HCT116 (cell line): ENCODE measurements around the gene CD40. TPM values are rescaled to one million over a fixed set of nuclear protein-coding genes. Genes with fewer than 3 reads are reported as not detected.

Experiments used
- ATAC-seq: fragments of 200-7000 bp; cut with Tn5 transposase; 2 replicates; pipeline ENCODE4 v1.9.1; 2020; ENCODE audit warnings: mild to moderate bottlenecking, moderate library complexity
- BruUV-seq: library from RNA; stranded (reverse); fragments of 400-500 nt; replicated peaks from 2 replicates; lab custom pipeline; 2021; lab: Mats Ljungman, UMichigan
- CTCF ChIA-PET: fragments of 300-600 bp; sonication (Branson Sonifier 250); formaldehyde crosslinking; loops from one replicate; lab custom pipeline; 2021; ENCODE audit warnings: antibody characterized with exemption; lab: Charles Lee
- POLR2A ChIA-PET: fragments of 300-600, 350-600 bp; sonication (Branson Sonifier 250); formaldehyde crosslinking; loops from one replicate; lab custom pipeline; 2021; ENCODE audit warnings: antibody characterized with exemption; lab: Charles Lee
- RAD21 ChIA-PET, 2 experiments: fragments of 300-600 bp; sonication (Branson Sonifier 250); formaldehyde crosslinking; loops; one replicate each; lab custom pipeline; 2023; ENCODE audit warnings: low total read pairs in 2 of 2; ENCODE audit not compliant: uncharacterized antibody in 2 of 2, unreplicated experiment in 2 of 2, low non-redundant PET in 1 of 2; lab: Charles Lee
- DNase-seq: peaks from one replicate; pipeline ENCODE4 v3.0.0-alpha.2; 2010; ENCODE audit warnings: low read depth, low spot score
- H2AFZ ChIP-seq: fragments of 200-600 bp; shearing (Covaris generic), sonication (generic); 2 replicates; pipeline ENCODE4 v1.6.1; 2017; ENCODE audit warnings: low read depth, mixed run types, mixed read lengths, antibody characterized with exemption, low read length; ENCODE audit not compliant: poor library complexity, severe bottlenecking
- H3K27ac ChIP-seq: 2 replicates; pipeline ENCODE4 v1.5.1; 2012; ENCODE audit warnings: low read depth, low read length
- H3K27me3 ChIP-seq: fragments of 200-600 bp; sonication (generic); 2 replicates; pipeline ENCODE4 v1.6.1; 2016; ENCODE audit warnings: mixed run types, low read length, mixed read lengths; ENCODE audit not compliant: insufficient read depth
- H3K36me3 ChIP-seq, 2 experiments: fragments of 200-500 bp in 1 of 2; fragments of 200-600 bp in 1 of 2; sonication (Bioruptor generic) in 1 of 2; sonication (generic) in 1 of 2; 2 replicates each; pipeline versions ENCODE4 v1.5.1 to v1.6.1; 2014 to 2016; ENCODE audit warnings: low read length in 2 of 2, inconsistent platforms in 1 of 2, mixed read lengths in 1 of 2, mixed run types in 1 of 2; ENCODE audit not compliant: insufficient read depth in 2 of 2, control insufficient read depth in 1 of 2
- H3K4me1 ChIP-seq, 2 experiments: fragments of 200-600 bp in 1 of 2; sonication (generic) in 1 of 2; 2 replicates each; pipeline versions ENCODE4 v1.5.1 to v1.6.1; 2012 to 2017; ENCODE audit warnings: low read length in 2 of 2, inconsistent platforms in 1 of 2, mild to moderate bottlenecking in 1 of 2, mixed read lengths in 1 of 2, mixed run types in 1 of 2, moderate library complexity in 1 of 2; ENCODE audit not compliant: insufficient read depth in 2 of 2, control insufficient read depth in 1 of 2
- H3K4me2 ChIP-seq: fragments of 200-600 bp; sonication (generic); 2 replicates; pipeline ENCODE4 v1.6.1; 2017; ENCODE audit warnings: mixed run types, low read length, mixed read lengths
- H3K4me3 ChIP-seq, 2 experiments: fragments of 200-600 bp in 1 of 2; sonication (generic) in 1 of 2; replicated peaks in 1 of 2; 2 replicates each; pipeline ENCODE4 v1.5.1; 2011 to 2016; ENCODE audit warnings: low read length in 2 of 2, control low read depth in 1 of 2, low read depth in 1 of 2, mild to moderate bottlenecking in 1 of 2, mixed read lengths in 1 of 2, mixed run types in 1 of 2
- H3K79me2 ChIP-seq: fragments of 200-600 bp; sonication (generic); 2 replicates; pipeline ENCODE4 v1.6.1; 2017; ENCODE audit warnings: mild to moderate bottlenecking, mixed run types, low read length, moderate library complexity, mixed read lengths; ENCODE audit not compliant: insufficient read depth
- H3K9ac ChIP-seq: fragments of 200-600 bp; sonication (generic); 2 replicates; pipeline ENCODE4 v1.6.1; 2016; ENCODE audit warnings: low read length, mixed read lengths
- H3K9me2 ChIP-seq: fragments of 200-600 bp; sonication (generic), shearing (Covaris generic); 2 replicates; pipeline ENCODE4 v1.6.1; 2017; ENCODE audit warnings: mixed run types, mild to moderate bottlenecking, moderate library complexity; ENCODE audit not compliant: insufficient read depth
- H3K9me3 ChIP-seq, 2 experiments: fragments of 200-500 bp in 1 of 2; fragments of 200-600 bp in 1 of 2; sonication (Bioruptor generic) in 1 of 2; sonication (generic) in 1 of 2; 2 replicates each; pipeline ENCODE4 v1.6.1; 2014 to 2017; ENCODE audit warnings: low read length in 2 of 2, mixed read lengths in 2 of 2, inconsistent platforms in 1 of 2, low read depth in 1 of 2, mild to moderate bottlenecking in 1 of 2, mixed run types in 1 of 2, moderate library complexity in 1 of 2; ENCODE audit not compliant: control insufficient read depth in 1 of 2, insufficient read depth in 1 of 2
- H4K20me1 ChIP-seq: fragments of 200-600 bp; sonication (generic), shearing (Covaris generic); 2 replicates; pipeline ENCODE4 v1.6.1; 2017; ENCODE audit warnings: mixed run types, mild to moderate bottlenecking, moderate library complexity; ENCODE audit not compliant: insufficient read depth
- CBX3 ChIP-seq: IDR thresholded peaks from 2 replicates; pipeline ENCODE4 v1.6.1; 2012; ENCODE audit warnings: low read depth
- EGR1 ChIP-seq: IDR thresholded peaks from 2 replicates; pipeline ENCODE4 v1.6.1; 2012; ENCODE audit warnings: low read depth
- EZH2 ChIP-seq: fragments of 200-600 bp; sonication (generic); IDR thresholded peaks from 2 replicates; pipeline ENCODE4 v1.6.1; 2017; ENCODE audit warnings: antibody characterized with exemption, mixed run types
- RAD21 ChIP-seq: IDR thresholded peaks from 2 replicates; pipeline ENCODE4 v1.6.1; 2012; ENCODE audit warnings: low read depth, mild to moderate bottlenecking
- REST ChIP-seq: IDR thresholded peaks from 2 replicates; pipeline ENCODE4 v1.6.1; 2012; ENCODE audit warnings: low read depth
- YY1 ChIP-seq: IDR thresholded peaks from 2 replicates; pipeline ENCODE4 v1.6.1; 2011; ENCODE audit warnings: low read length, low read depth, moderate library complexity, mild to moderate bottlenecking; ENCODE audit not compliant: insufficient replicate concordance; ENCODE audit errors: extremely low read depth
- ZBTB33 ChIP-seq: IDR thresholded peaks from 2 replicates; pipeline ENCODE4 v1.6.1; 2011; ENCODE audit warnings: mild to moderate bottlenecking, low read length, moderate library complexity; ENCODE audit not compliant: insufficient replicate concordance; ENCODE audit errors: extremely low read depth
- ZFX ChIP-seq: fragments of 450-650 bp; IDR thresholded peaks from 2 replicates; pipeline ENCODE4 v1.6.1; 2017
- intact Hi-C: fragments of 100-400 bp; cut with micrococcal nuclease; formaldehyde crosslinking; loops from 2 replicates; pipeline ENCODE4 v1.10.0; 2022
- total RNA-seq: library from RNA; stranded (reverse); gene quantifications from one replicate; pipeline ENCODE4 v1.2.1, GENCODE V29; 2021; ENCODE audit not compliant: unreplicated experiment

Gene CD40
- total RNA-seq, 1 experiment from 2014 or later: 21.3 TPM

DNA sequence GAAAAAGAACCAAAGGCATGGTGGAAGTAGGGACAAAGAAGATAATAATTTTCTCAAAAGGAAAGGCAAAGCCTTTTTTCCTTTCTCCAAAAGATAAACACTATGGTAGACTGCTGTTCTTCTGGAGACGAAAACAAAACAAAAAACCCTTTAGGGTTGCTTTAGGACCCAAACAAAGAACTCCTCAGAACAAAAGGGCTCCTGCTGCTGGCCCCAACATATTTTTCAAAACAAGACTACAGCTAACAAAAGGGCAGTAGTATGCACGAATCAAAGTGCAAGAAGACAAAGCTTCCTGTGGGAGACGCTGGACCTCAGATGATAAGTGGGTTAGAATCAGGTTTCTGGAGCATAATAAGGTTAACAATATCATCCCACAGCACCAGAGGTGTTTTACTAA is 44.1 kb upstream of the CD40 start:
- H3K27ac ChIP-seq: no peak overlapping the region
- H3K9me2 ChIP-seq: no peaks in the 10 kb centered on the region
- RAD21 ChIA-PET: no interaction called here
- no peak overlapping the region for H3K4me2 ChIP-seq
- no peak overlapping the region for H3K4me3 ChIP-seq
- H4K20me1 ChIP-seq: no peaks in the 10 kb centered on the region
- DNase-seq (no peak), ATAC-seq (no peak)
- no peaks in the 10 kb centered on the region for H3K9me3 ChIP-seq
- TF ChIP-seq REST (no peak), ZBTB33 (no peak), YY1 (no peak), EGR1 (no peak), EZH2 (no peak), CBX3 (no peak), ZFX (no peak), RAD21 (no peak)
- peaks cover 26 to 44% of the 10 kb centered on the region in 2 experiments; a peak in 3 of 4 replicates for H3K36me3 ChIP-seq
- intact Hi-C loops: no loop called here
- CTCF ChIA-PET: no interaction called here
- H2AFZ ChIP-seq: no peak overlapping the region
- peaks cover 25% of the 10 kb centered on the region; the same call in 1 of the 2 replicates for H3K79me2 ChIP-seq
- BruUV-seq: no TSS peak
- POLR2A ChIA-PET: no interaction called here
- H3K9ac ChIP-seq: no peak overlapping the region
- H3K27me3 ChIP-seq: no peaks in the 10 kb centered on the region
- no peaks in the 10 kb centered on the region for H3K4me1 ChIP-seq
